Sigmoid colon (tissue), 4 donors: ENCODE measurements around the gene IL1RAPL1.

ENCODE experiments used
- POLR2A ChIP-seq, 2 donors: fragments of 450-650 bp; IDR thresholded peaks; one replicate each; pipeline ENCODE4 v1.6.1; 2016; ENCODE audit warnings: antibody characterized with exemption in 2 of 2, mild to moderate bottlenecking in 2 of 2, moderate library complexity in 2 of 2
- POLR2AphosphoS5 ChIP-seq, 4 donors: sonication (generic); formaldehyde crosslinking; IDR thresholded peaks; one replicate each; pipeline ENCODE4 v1.6.1; 2017; ENCODE audit warnings: antibody characterized with exemption in 4 of 4
- TF ChIP-seq, protein P1 (sequence below), 4 experiments: fragments of 450-650 bp in 3 of 4; fragments of 200-600 bp in 1 of 4; IDR thresholded peaks; one replicate each; pipeline ENCODE4 v1.5.1; 2016 to 2019; ENCODE audit warnings: antibody characterized with exemption in 4 of 4, mild to moderate bottlenecking in 3 of 4, moderate library complexity in 2 of 4

DNA sequence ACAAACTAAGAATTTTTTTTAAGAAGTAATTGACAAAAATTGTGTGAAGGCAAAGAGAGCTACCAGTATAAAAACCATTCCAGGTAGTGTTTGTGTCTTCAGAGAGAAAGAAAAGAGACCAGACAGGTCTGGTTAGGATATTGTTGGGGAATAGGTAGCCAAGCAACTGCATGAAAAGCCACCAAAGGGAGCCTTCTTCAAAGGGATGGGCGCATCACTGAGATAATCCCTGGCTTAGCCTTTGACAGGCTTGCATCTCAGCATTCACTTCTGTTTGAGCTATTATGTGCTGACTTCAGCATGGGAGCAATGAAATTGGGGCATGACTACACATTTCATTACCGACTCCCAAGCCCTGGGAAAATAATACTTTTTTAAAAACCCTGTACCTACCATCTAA, 496.6 kb downstream of the IL1RAPL1 start:
- TF ChIP-seq, protein P1, sequence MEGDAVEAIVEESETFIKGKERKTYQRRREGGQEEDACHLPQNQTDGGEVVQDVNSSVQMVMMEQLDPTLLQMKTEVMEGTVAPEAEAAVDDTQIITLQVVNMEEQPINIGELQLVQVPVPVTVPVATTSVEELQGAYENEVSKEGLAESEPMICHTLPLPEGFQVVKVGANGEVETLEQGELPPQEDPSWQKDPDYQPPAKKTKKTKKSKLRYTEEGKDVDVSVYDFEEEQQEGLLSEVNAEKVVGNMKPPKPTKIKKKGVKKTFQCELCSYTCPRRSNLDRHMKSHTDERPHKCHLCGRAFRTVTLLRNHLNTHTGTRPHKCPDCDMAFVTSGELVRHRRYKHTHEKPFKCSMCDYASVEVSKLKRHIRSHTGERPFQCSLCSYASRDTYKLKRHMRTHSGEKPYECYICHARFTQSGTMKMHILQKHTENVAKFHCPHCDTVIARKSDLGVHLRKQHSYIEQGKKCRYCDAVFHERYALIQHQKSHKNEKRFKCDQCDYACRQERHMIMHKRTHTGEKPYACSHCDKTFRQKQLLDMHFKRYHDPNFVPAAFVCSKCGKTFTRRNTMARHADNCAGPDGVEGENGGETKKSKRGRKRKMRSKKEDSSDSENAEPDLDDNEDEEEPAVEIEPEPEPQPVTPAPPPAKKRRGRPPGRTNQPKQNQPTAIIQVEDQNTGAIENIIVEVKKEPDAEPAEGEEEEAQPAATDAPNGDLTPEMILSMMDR (IDR thresholded peaks at IDR 0.05), result no peak
- TF ChIP-seq POLR2A (IDR thresholded peaks at IDR 0.05), result no peak
- no peak for TF ChIP-seq POLR2AphosphoS5 (IDR thresholded peaks at IDR 0.05)
